Measurements from ENCODE around the gene TNFRSF17.
"Not testable (repeated sequence)": the region's sequence is repeated elsewhere in the genome, so short reads cannot be mapped to it uniquely, and the experiment has no call there.

Gene TNFRSF17

DNA sequence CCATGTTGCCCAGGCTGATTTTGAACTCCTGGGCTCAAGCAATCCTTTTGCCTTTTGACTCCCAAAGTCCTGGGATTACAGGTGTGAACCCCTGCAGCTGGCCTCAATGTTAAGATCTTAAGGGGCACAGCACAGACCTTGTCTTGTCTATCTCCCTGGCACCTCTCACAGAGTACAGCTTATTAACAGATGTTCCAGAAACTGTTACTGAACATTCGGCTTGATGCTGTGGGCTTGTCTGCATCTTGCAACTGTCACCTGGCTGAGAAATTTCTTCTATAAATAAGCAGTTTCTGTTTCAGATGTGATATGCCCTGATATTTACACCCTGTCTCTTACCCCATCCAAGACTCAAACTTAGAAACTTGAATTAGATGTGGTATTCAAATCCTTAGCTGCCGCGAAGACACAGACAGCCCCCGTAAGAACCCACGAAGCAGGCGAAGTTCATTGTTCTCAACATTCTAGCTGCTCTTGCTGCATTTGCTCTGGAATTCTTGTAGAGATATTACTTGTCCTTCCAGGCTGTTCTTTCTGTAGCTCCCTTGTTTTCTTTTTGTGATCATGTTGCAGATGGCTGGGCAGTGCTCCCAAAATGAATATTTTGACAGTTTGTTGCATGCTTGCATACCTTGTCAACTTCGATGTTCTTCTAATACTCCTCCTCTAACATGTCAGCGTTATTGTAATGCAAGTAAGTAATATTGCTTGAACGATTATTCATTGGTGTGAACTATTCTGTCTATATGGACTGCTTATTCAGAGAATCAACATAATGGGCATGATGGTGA is at the start of gene TNFRSF17:
Gene TNFRSF17, plus strand, starts transcription at position 450 of the 791 bp plus-strand sequence. Its CDS starts 115 bp downstream, at position 565.
- no peaks in the 10 kb centered on the region for H3K27me3 ChIP-seq (ENCODE audit: control insufficient read depth, insufficient read depth, low read length)
- TF ChIP-seq CTCF (IDR thresholded peaks at IDR 0.05) = no peak
- H2AFZ ChIP-seq = peak within 1 kb of the TSS; percentile 60
- peaks cover 15% of the 10 kb centered on the region for H3K4me1 ChIP-seq
- H3K4me3 ChIP-seq (ENCODE audit: low read depth, low read length) = no peak within 1 kb of the TSS
- H3K27ac ChIP-seq = no peak within 1 kb of the TSS
- H3K4me2 ChIP-seq (ENCODE audit: low read length) = peak within 1 kb of the TSS; percentile 25
- H3K9ac ChIP-seq = no peak within 1 kb of the TSS
- no peaks in the 10 kb centered on the region for H3K79me2 ChIP-seq
- H3K36me3 ChIP-seq (ENCODE audit: control insufficient read depth, insufficient read depth, low read length) = no peaks in the 10 kb centered on the region
- H3K9me3 ChIP-seq (ENCODE audit: control insufficient read depth, low read length) = no peaks in the 10 kb centered on the region

- peak within 1 kb of the TSS; percentile 79 for H3K4me3 ChIP-seq (ENCODE audit: low read depth, low read length)
- peak; percentile 14 for TF ChIP-seq CTCF (IDR thresholded peaks at IDR 0.05)
- H2AFZ ChIP-seq = peak within 1 kb of the TSS; percentile 95
- H3K4me2 ChIP-seq (ENCODE audit: low read length) = peak within 1 kb of the TSS; percentile 98
- H3K79me2 ChIP-seq = peaks cover 28% of the 10 kb centered on the region
- H3K9ac ChIP-seq = peak within 1 kb of the TSS; percentile 34
- no peaks in the 10 kb centered on the region for H3K36me3 ChIP-seq (ENCODE audit: control insufficient read depth, insufficient read depth, low read length)
- H3K4me1 ChIP-seq = peaks cover 11% of the 10 kb centered on the region
- H3K9me3 ChIP-seq (ENCODE audit: control insufficient read depth, low read length) = no peaks in the 10 kb centered on the region
- H3K27me3 ChIP-seq (ENCODE audit: control insufficient read depth, insufficient read depth, low read length) = no peaks in the 10 kb centered on the region
- peak within 1 kb of the TSS; percentile 78 for H3K27ac ChIP-seq
These were observed 49.1 kb upstream of the TNFRSF17 start, which contains the start of gene GSPT1 for GRCh38 chr16:11915644-11916523. TSS of gene GSPT1 (minus strand) at chr16:11915956. CDS start at chr16:11915720, 236 bp downstream.

- H2AFZ ChIP-seq = peak overlapping the region; percentile 95
- TF ChIP-seq CTCF (IDR thresholded peaks at IDR 0.05) = no peak
These were observed 48.3 kb upstream of the TNFRSF17 start for GRCh38 chr16:11916524-11917285.

GRCh38 chr16:11924046-11924445 is 41.0 kb upstream of the TNFRSF17 start:
- H3K27me3 ChIP-seq (ENCODE audit: control insufficient read depth, insufficient read depth, low read length); H3K4me2 ChIP-seq (ENCODE audit: low read length); H2AFZ ChIP-seq; H3K79me2 ChIP-seq; H3K27ac ChIP-seq; H3K4me3 ChIP-seq (ENCODE audit: low read depth, low read length); H3K4me1 ChIP-seq; H3K36me3 ChIP-seq (ENCODE audit: control insufficient read depth, insufficient read depth, low read length); H3K9ac ChIP-seq; H3K9me3 ChIP-seq (ENCODE audit: control insufficient read depth, low read length): not testable (repeated sequence)

More at GRCh38 chr16:11916524-11917285, 48.3 kb upstream of the TNFRSF17 start:
- H3K36me3 ChIP-seq (ENCODE audit: control insufficient read depth, insufficient read depth, low read length) = no peaks in the 10 kb centered on the region
- no peak overlapping the region for H3K9ac ChIP-seq
- H3K27me3 ChIP-seq (ENCODE audit: control insufficient read depth, insufficient read depth, low read length) = no peaks in the 10 kb centered on the region
- peaks cover 22% of the 10 kb centered on the region for H3K79me2 ChIP-seq
- H3K9me3 ChIP-seq (ENCODE audit: control insufficient read depth, low read length) = no peaks in the 10 kb centered on the region
- peaks cover 10% of the 10 kb centered on the region for H3K4me1 ChIP-seq
- H3K4me2 ChIP-seq (ENCODE audit: low read length) = peak overlapping the region; percentile 98
- peak overlapping the region; percentile 16 for H3K27ac ChIP-seq
- H3K4me3 ChIP-seq (ENCODE audit: low read depth, low read length) = peak overlapping the region; percentile 79

- H3K27me3 ChIP-seq (ENCODE audit: control insufficient read depth, insufficient read depth, low read length); H3K9ac ChIP-seq: not testable (repeated sequence)
These were observed 37.7 kb upstream of the TNFRSF17 start for GRCh38 chr16:11927350-11927749.

DNA sequence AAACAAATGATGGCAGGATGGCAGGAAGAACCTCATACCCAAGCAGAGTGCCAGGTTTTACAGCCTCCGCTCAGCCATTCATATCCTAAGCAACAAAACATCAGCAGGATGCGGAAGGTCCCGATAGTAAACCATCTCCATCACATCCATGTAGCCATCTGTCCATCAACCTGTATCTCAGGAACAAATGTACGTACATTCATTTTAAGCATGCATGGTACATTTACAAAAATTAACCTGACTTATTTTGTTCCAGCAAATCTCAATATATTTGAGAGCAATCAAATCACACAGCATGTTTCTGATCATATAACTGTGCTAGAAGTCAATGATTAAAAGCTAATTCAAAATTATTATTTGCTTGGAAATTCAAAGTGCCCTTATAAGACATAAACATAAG is 23.1 kb upstream of the TNFRSF17 start, which contains the start of gene NPIPB2:
Gene NPIPB2, minus strand, starts transcription at position 101 of the 400 bp plus-strand sequence. Its CDS starts 0 bp downstream, at position 101.
- H3K4me2 ChIP-seq (ENCODE audit: low read length); H3K79me2 ChIP-seq: not testable (repeated sequence)

More at GRCh38 chr16:11927350-11927749, 37.7 kb upstream of the TNFRSF17 start:
- H3K9me3 ChIP-seq (ENCODE audit: control insufficient read depth, low read length); H3K36me3 ChIP-seq (ENCODE audit: control insufficient read depth, insufficient read depth, low read length); H3K27ac ChIP-seq; H3K4me1 ChIP-seq; H3K4me2 ChIP-seq (ENCODE audit: low read length); H2AFZ ChIP-seq; H3K79me2 ChIP-seq; H3K4me3 ChIP-seq (ENCODE audit: low read depth, low read length): not testable (repeated sequence)

More for the DNA sequence above, 23.1 kb upstream of the TNFRSF17 start, which contains the start of gene NPIPB2:
- not testable (repeated sequence) for H2AFZ ChIP-seq; H3K27ac ChIP-seq; H3K9me3 ChIP-seq (ENCODE audit: control insufficient read depth, low read length); H3K4me3 ChIP-seq (ENCODE audit: low read depth, low read length); H3K9ac ChIP-seq; H3K4me1 ChIP-seq; H3K27me3 ChIP-seq (ENCODE audit: control insufficient read depth, insufficient read depth, low read length); H3K36me3 ChIP-seq (ENCODE audit: control insufficient read depth, insufficient read depth, low read length)
